ENCODE measurements around the gene GUCA2B. TPM values are rescaled to one million over a fixed set of nuclear protein-coding genes. Genes with fewer than 3 reads are reported as not detected.

Gene GUCA2B
- polyA plus RNA-seq, 3 donors, result not detected

- Mint-ChIP-seq H3K9me3 (peaks cover 0 to 8% (median 0%) of the 10 kb centered on the region in 7 donors), H3K4me3 (no peak overlapping the region), H3K4me1 (no peaks in the 10 kb centered on the region), H3K27me3 (ENCODE audit: low read depth in 3 of 3) (no peaks in the 10 kb centered on the region), H3K36me3 (peaks cover 56 to 57% of the 10 kb centered on the region in 2 donors), H3K27ac (no peak overlapping the region)
- Histone ChIP-seq H3K4me1 (ENCODE audit: control insufficient read depth in 1 of 2, insufficient read depth in 2 of 2, low read length in 2 of 2) (no peaks in the 10 kb centered on the region), H3K4me2 (replicated peaks; ENCODE audit: extremely low read depth, low read length, poor library complexity, severe bottlenecking) (no peak overlapping the region), H3K36me3 (replicated peaks in 1 of 2; ENCODE audit: control insufficient read depth in 1 of 2, insufficient read depth in 2 of 2, low read length in 2 of 2) (peaks cover 44 to 90% of the 10 kb centered on the region in 2 donors), H3K27me3 (ENCODE audit: control insufficient read depth in 2 of 2, insufficient read depth in 2 of 2, low read length in 2 of 2) (no peaks in the 10 kb centered on the region), H3K79me2 (ENCODE audit: insufficient read depth, low read length) (no peaks in the 10 kb centered on the region), H3K9ac (ENCODE audit: insufficient read depth, low read length, poor library complexity, severe bottlenecking) (no peak overlapping the region), H2AFZ (ENCODE audit: insufficient read depth, low read depth, low read length, poor library complexity, severe bottlenecking) (no peak overlapping the region), H3K27ac (ENCODE audit: low read depth in 1 of 2, low read length in 2 of 2) (no peak overlapping the region), H3K9me3 (replicated peaks in 1 of 2; ENCODE audit: control insufficient read depth in 1 of 2, insufficient read depth in 1 of 2, low read length in 2 of 2) (no peaks in the 10 kb centered on the region), H4K20me1 (ENCODE audit: insufficient read depth, low read length) (no peaks in the 10 kb centered on the region), H3K4me3 (replicated peaks in 1 of 3; ENCODE audit: low read depth in 2 of 3, low read length in 3 of 3) (no peak overlapping the region)
- 100% methylated on average over 1 of the region's 5 CpGs for WGBS (ENCODE audit: insufficient coverage)
- intact Hi-C loops (cut with micrococcal nuclease), result no loop called here
- DNase-seq, result no peak
- TF ChIP-seq CTCF (IDR thresholded peaks at IDR 0.05), result no peak
Observed at GRCh38 chr1:42198251-42198650, 45.0 kb downstream of the GUCA2B start.

GRCh38 chr1:42201986-42202385 lies 48.8 kb downstream of the GUCA2B start:
- Mint-ChIP-seq H3K27me3 (ENCODE audit: low read depth in 3 of 3) (no peaks in the 10 kb centered on the region), H3K36me3 (peaks cover 53 to 62% of the 10 kb centered on the region in 2 donors), H3K9me3 (peaks cover 0 to 10% (median 6%) of the 10 kb centered on the region in 7 donors), H3K4me1 (no peaks in the 10 kb centered on the region), H3K4me3 (no peak overlapping the region), H3K27ac (no peak overlapping the region)
- no peak overlapping the region for H3K9ac ChIP-seq (ENCODE audit: insufficient read depth, low read length, poor library complexity, severe bottlenecking)
- DNase-seq, result no peak
- H3K9me3 ChIP-seq (replicated peaks in 1 of 2; ENCODE audit: control insufficient read depth in 1 of 2, insufficient read depth in 1 of 2, low read length in 2 of 2), result no peaks in the 10 kb centered on the region
- no peak overlapping the region for H2AFZ ChIP-seq (ENCODE audit: insufficient read depth, low read depth, low read length, poor library complexity, severe bottlenecking)
- H3K4me1 ChIP-seq (ENCODE audit: control insufficient read depth in 1 of 2, insufficient read depth in 2 of 2, low read length in 2 of 2), result no peaks in the 10 kb centered on the region
- TF ChIP-seq CTCF (IDR thresholded peaks at IDR 0.05), result no peak
- no peak overlapping the region for H3K4me2 ChIP-seq (replicated peaks; ENCODE audit: extremely low read depth, low read length, poor library complexity, severe bottlenecking)
- peaks cover 29 to 84% of the 10 kb centered on the region in 2 donors for H3K36me3 ChIP-seq (replicated peaks in 1 of 2; ENCODE audit: control insufficient read depth in 1 of 2, insufficient read depth in 2 of 2, low read length in 2 of 2)
- H3K79me2 ChIP-seq (ENCODE audit: insufficient read depth, low read length), result peaks cover 1% of the 10 kb centered on the region
- H4K20me1 ChIP-seq (ENCODE audit: insufficient read depth, low read length), result peaks cover 12% of the 10 kb centered on the region
- H3K27me3 ChIP-seq (ENCODE audit: control insufficient read depth in 2 of 2, insufficient read depth in 2 of 2, low read length in 2 of 2), result no peaks in the 10 kb centered on the region
- intact Hi-C loops (cut with micrococcal nuclease), result no loop called here
- H3K4me3 ChIP-seq (replicated peaks in 1 of 3; ENCODE audit: low read depth in 2 of 3, low read length in 3 of 3), result no peak overlapping the region
- no peak overlapping the region for H3K27ac ChIP-seq (ENCODE audit: low read depth in 1 of 2, low read length in 2 of 2)

Other genes with a start within 250 kb of the GUCA2B start
- gene HIVEP3, start 234.5 kb upstream of the GUCA2B start, polyA plus RNA-seq, result 1 to 10 TPM; 1.2 to 3.7 (median 1.8) TPM
- gene GUCA2A, start 11.3 kb downstream of the GUCA2B start, polyA plus RNA-seq, result not detected
- 10 to 100 TPM; 10.2 to 18.5 (median 18.4) TPM for gene FOXJ3, start 181.8 kb downstream of the GUCA2B start, polyA plus RNA-seq
- not detected for gene RIMKLA, start 227.4 kb downstream of the GUCA2B start, polyA plus RNA-seq